Measurements from ENCODE around the gene ZNF420.

- TF ChIP-seq POLR2AphosphoS5 (IDR thresholded peaks at IDR 0.05; ENCODE audit: insufficient read depth in 1 of 2, low read depth in 1 of 2) (no peak), POLR2A (IDR thresholded peaks at IDR 0.05) (no peak), CTCF (IDR thresholded peaks at IDR 0.05) (no peak)
These were observed 1.0 kb downstream of the ZNF420 start for GRCh38 chr19:37079238-37079637.
